Measurements from ENCODE around the gene POMT1. TPM values are rescaled to one million over a fixed set of nuclear protein-coding genes. Genes with fewer than 3 reads are reported as not detected.

The POMT1 gene
- total RNA-seq, 1 donor from 2014 or later = 53.3 TPM

GRCh38 chr9:131484560-131485185 lies 18.0 kb upstream of the POMT1 start:
- DNase-seq (ENCODE audit: extremely low spot score, unreplicated experiment) = no peak
- H3K9me3 Mint-ChIP-seq (ENCODE audit: unreplicated experiment) = no peaks in the 10 kb centered on the region
- no peak for TF ChIP-seq CTCF (IDR thresholded peaks at IDR 0.05)
- H3K27ac Mint-ChIP-seq (ENCODE audit: unreplicated experiment) = no peak overlapping the region
- H3K4me1 Mint-ChIP-seq (ENCODE audit: unreplicated experiment) = no peaks in the 10 kb centered on the region
- no peaks in the 10 kb centered on the region for H3K27me3 Mint-ChIP-seq (ENCODE audit: unreplicated experiment)
- no peak overlapping the region for H3K4me3 Mint-ChIP-seq (ENCODE audit: unreplicated experiment)
- H3K36me3 Mint-ChIP-seq (ENCODE audit: unreplicated experiment) = peaks cover 59% of the 10 kb centered on the region

GRCh38 chr9:131485206-131485605 lies 17.5 kb upstream of the POMT1 start:
- TF ChIP-seq CTCF (IDR thresholded peaks at IDR 0.05) = no peak
- H3K4me1 Mint-ChIP-seq (ENCODE audit: unreplicated experiment) = no peaks in the 10 kb centered on the region
- no peak overlapping the region for H3K27ac Mint-ChIP-seq (ENCODE audit: unreplicated experiment)
- DNase-seq (ENCODE audit: extremely low spot score, unreplicated experiment) = no peak
- no peak overlapping the region for H3K4me3 Mint-ChIP-seq (ENCODE audit: unreplicated experiment)
- no peaks in the 10 kb centered on the region for H3K27me3 Mint-ChIP-seq (ENCODE audit: unreplicated experiment)
- no peaks in the 10 kb centered on the region for H3K9me3 Mint-ChIP-seq (ENCODE audit: unreplicated experiment)
- peaks cover 59% of the 10 kb centered on the region for H3K36me3 Mint-ChIP-seq (ENCODE audit: unreplicated experiment)

- Mint-ChIP-seq H3K36me3 (ENCODE audit: unreplicated experiment) (peaks cover 62% of the 10 kb centered on the region), H3K27ac (ENCODE audit: unreplicated experiment) (no peak overlapping the region), H3K4me3 (ENCODE audit: unreplicated experiment) (no peak overlapping the region), H3K27me3 (ENCODE audit: unreplicated experiment) (no peaks in the 10 kb centered on the region), H3K9me3 (ENCODE audit: unreplicated experiment) (no peaks in the 10 kb centered on the region), H3K4me1 (ENCODE audit: unreplicated experiment) (no peaks in the 10 kb centered on the region)
- no peak for TF ChIP-seq CTCF (IDR thresholded peaks at IDR 0.05)
- DNase-seq (ENCODE audit: extremely low spot score, unreplicated experiment) = no peak
These were observed 16.8 kb upstream of the POMT1 start for GRCh38 chr9:131485728-131486422.

- TF ChIP-seq CTCF (IDR thresholded peaks at IDR 0.05) = no peak
- no peaks in the 10 kb centered on the region for H3K9me3 Mint-ChIP-seq (ENCODE audit: unreplicated experiment)
- no peak overlapping the region for H3K4me3 Mint-ChIP-seq (ENCODE audit: unreplicated experiment)
- no peaks in the 10 kb centered on the region for H3K4me1 Mint-ChIP-seq (ENCODE audit: unreplicated experiment)
- H3K27ac Mint-ChIP-seq (ENCODE audit: unreplicated experiment) = no peak overlapping the region
- peaks cover 67% of the 10 kb centered on the region for H3K36me3 Mint-ChIP-seq (ENCODE audit: unreplicated experiment)
- no peaks in the 10 kb centered on the region for H3K27me3 Mint-ChIP-seq (ENCODE audit: unreplicated experiment)
- no peak for DNase-seq (ENCODE audit: extremely low spot score, unreplicated experiment)
These were observed 15.7 kb upstream of the POMT1 start for GRCh38 chr9:131487001-131487400.

GRCh38 chr9:131487621-131488031 lies 15.1 kb upstream of the POMT1 start:
- Mint-ChIP-seq H3K4me3 (ENCODE audit: unreplicated experiment) (no peak overlapping the region), H3K4me1 (ENCODE audit: unreplicated experiment) (no peaks in the 10 kb centered on the region), H3K36me3 (ENCODE audit: unreplicated experiment) (peaks cover 64% of the 10 kb centered on the region), H3K27me3 (ENCODE audit: unreplicated experiment) (no peaks in the 10 kb centered on the region), H3K9me3 (ENCODE audit: unreplicated experiment) (no peaks in the 10 kb centered on the region), H3K27ac (ENCODE audit: unreplicated experiment) (no peak overlapping the region)
- TF ChIP-seq CTCF (IDR thresholded peaks at IDR 0.05) = no peak
- DNase-seq (ENCODE audit: extremely low spot score, unreplicated experiment) = no peak
